Hematopoietic multipotent progenitor cell treated with erythropoietin and hydrocortisone succinate and interleukin-3 and kit ligand, for 6 days (in vitro differentiated cells): ENCODE data around the gene LDHAL6B.

Experiments
- DNase-seq: peaks from one replicate; pipeline ENCODE4 v3.0.0-alpha.2; 2015

LDHAL6B gene

DNA sequence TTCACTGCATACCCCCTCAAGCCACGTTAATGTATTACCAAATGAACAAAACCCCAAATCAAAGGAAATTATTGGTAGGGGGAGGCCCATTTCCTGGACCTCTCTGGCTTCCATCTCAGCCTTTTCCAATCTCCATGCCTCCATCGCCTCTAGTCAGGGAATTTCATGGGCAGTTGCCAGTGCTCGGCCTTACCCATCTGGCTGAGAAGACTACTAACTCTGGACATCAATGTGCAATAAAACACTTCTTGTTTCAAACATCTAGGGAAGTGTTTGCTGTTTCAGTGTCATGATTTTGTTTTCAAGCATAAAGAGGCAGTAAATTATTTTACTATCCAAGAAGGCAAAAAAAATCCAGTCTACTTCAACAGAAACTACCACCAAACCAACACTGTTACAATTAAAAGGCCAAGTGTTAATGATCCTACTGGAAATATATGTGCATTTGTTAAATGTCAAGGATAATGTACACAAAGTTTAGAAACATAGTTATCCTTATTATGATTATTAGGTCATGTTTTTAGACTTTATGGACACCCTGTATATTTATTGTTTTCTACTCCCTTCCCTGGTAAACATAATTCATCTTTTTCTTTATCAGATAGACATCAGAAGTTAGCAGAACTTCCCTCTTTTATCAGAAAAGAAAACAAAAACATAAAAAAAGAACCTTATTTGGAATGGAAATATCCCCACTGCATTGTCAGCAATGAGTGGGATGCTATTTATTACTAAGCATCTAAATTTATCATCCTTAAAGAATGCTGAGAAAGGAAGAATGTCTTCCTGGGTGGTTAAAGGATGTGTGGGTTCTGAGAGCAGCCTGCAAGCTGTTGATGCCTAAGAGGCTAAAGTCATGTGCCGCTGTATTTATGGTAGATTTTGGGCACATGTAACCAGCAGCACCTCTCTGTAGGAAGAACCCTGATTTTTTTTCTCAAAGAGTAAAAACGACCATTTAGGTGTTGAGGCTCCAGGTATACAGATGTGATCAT is 15.2 kb downstream of the LDHAL6B start:
- no peak for DNase-seq

DNA sequence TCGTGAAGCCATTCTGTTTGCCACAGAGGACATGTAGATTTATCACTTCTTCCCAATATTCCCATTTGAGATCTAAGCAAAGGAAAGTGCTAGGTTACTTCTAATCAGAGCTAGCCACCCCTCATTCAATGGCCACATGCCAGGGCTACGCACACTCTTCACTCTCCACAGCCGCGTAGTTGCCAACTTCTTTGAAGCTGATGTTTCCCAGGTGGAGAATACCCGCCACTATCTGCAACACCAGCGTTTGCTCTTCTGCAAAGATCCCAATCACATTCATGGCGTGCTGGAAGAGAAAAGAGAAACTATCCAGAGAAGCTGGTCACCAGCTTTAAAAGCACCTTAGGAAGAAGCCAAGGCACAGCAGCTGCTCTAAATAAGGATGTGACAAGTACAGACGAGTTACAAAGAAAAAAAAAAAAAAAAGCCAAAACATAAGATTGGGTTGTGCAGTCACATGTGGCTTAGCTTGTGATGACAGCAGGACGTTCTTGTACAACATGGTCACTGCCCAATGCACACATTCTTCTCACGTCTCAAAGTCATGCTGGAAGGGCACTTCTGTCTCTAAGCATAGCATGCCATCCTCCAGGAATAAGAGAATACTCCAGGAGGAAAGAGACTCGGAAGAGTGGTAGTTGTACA is 16.4 kb downstream of the LDHAL6B start:
- DNase-seq = no peak

GRCh38 chr15:59223736-59224135 is 17.1 kb downstream of the LDHAL6B start:
- DNase-seq = no peak

DNA sequence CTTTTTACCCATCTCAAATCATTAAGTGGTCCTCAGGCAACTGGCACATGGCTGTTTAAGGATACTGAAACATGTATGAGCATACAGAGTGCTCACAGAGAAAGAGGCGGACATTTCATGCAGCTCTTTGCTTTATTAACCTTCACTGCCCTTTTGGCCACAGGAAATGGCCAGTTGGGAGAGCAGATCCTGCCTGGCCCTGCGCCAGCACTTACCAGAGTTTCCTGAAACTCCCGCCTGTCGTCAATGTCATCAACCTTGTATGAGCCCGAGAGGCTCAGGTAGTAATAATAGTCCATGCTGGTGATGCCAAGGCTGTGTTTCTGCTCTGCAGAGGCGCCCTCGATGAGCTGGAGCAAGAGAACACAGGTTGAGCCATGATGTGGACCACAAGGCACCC is 17.8 kb downstream of the LDHAL6B start:
- no peak for DNase-seq

GRCh38 chr15:59227021-59227420 is 20.4 kb downstream of the LDHAL6B start:
- no peak for DNase-seq

- DNase-seq = no peak
Measured at GRCh38 chr15:59229015-59229414, 22.4 kb downstream of the LDHAL6B start.

GRCh38 chr15:59229453-59229852 is 22.8 kb downstream of the LDHAL6B start:
- DNase-seq = no peak

- no peak for DNase-seq
Measured at GRCh38 chr15:59230531-59231055, 23.9 kb downstream of the LDHAL6B start.

- no peak for DNase-seq
Measured at GRCh38 chr15:59232476-59232875, 25.8 kb downstream of the LDHAL6B start.

GRCh38 chr15:59236394-59236793 is 29.8 kb downstream of the LDHAL6B start:
- DNase-seq = no peak

- DNase-seq = no peak
Measured at GRCh38 chr15:59237119-59237855, 30.6 kb downstream of the LDHAL6B start.

- DNase-seq = no peak
Measured at GRCh38 chr15:59237924-59238331, 31.3 kb downstream of the LDHAL6B start.

DNA sequence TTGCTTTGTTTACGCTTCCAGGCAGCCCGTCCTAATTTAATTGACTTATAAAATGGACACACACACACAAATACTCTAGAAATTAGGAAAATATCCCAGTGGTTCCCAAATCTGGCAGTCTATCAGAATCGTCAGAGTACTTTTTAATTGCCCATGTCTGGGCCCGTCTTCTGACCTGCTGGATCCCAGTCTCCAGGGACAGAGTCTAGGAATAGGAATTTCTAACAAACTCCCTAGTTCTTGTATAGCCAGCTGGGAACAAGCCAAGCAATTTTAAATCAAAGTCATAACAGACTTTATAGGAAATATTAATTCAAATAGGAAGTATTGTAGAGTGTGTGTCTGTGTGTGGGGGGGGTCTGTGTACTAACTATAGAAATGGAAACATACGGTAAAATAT is 33.4 kb downstream of the LDHAL6B start:
- no peak for DNase-seq

GRCh38 chr15:59242649-59243048 is 36.0 kb downstream of the LDHAL6B start:
- DNase-seq = no peak

DNA sequence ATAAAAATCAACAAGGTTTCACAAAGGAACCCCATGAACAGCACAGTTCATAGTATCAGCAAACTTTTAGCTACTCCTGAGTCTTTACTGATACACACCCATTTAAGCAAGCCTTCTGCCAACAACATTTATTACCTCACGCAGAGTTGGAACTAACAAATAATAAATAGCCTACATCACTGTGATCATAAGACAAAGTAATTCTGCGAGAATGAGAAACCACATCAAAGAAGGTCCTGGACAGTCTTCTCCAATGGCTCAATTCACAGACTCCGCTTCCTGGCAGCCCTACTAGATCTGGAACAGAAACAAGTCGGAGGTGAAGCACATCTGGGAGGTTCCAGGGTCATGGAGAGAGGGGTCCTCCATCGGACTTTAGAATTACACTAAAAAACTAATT is 37.0 kb downstream of the LDHAL6B start:
- no peak for DNase-seq

GRCh38 chr15:59244337-59244736 is 37.7 kb downstream of the LDHAL6B start:
- no peak for DNase-seq

GRCh38 chr15:59245559-59245958 is 38.9 kb downstream of the LDHAL6B start:
- no peak for DNase-seq

GRCh38 chr15:59247364-59247763 is 40.7 kb downstream of the LDHAL6B start:
- peak; percentile 83 for DNase-seq

DNA sequence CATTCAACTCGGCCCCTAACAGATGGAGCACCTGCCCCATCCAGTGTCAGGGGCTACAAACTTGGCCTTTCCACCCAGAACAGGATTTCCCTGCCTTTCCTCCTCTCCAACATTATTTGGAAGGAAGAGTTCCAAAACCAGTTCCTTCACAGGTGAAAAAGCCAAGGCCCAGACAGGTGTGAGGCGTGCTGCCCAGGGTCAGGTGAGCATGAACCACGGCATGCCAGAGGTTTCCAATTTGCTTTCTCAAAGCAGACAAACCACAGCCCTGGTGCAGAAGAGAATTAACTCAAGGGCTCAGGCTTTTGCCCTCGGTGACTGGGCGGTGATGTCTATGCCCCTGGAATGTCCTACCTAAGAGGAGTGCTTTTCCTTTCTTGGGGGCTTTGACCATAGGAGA is 43.2 kb downstream of the LDHAL6B start:
- no peak for DNase-seq

DNA sequence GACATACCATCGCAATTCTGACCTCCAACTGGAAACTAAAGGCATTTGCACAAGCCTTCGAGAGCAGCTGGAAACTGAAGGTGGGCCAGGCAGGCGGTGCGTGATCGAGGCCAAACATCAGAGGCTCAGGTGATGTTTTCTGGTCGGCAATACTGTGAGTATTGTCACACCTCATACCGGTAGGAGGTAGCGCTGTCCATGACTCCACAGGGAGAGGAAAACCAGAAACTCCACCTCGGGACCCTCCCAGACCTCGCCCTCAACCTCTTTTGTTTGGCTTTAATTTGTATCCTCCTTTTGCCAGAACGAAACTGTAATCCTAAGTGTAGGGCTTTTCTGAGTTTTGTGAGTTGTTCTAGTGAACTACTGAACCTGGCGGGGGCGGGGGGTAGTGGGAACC is 43.6 kb downstream of the LDHAL6B start:
- no peak for DNase-seq

DNA sequence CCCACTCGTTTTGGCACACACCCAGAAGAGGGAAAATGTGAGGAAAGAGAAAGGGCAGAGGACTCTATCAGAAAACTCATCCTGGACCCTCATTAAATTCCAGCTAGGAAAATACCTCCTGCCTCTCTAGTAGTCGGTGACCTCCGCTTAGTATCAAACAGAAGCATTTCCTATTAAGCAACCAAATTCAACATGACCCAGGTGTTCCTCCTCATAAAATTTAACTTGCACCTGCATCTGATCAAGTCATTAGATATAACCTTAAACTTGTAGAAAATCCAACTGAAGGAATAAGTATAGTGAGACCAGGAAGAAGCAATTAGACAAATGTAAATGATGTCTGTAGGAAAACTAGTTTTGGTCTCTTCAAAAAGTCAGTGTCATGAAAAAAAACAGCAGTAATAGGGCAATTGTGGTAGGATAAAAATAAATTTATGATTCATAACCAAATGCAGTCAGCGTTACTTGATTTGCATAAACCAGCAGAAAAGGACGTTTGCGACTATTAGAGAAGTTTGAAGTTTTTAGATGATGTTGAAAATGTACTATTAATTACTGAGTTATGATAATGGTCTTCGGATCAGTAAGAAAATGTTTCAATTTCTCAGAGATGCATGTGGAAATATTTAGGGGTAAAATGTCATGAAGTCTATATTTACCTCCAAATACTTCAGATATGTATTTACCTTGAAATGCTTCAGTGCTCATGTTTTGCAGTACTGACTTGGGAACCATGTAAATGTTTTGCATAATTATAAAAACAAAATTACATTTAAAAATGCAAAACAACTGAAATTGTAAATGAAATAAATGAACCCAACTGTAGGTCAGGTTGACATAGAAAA is 44.6 kb downstream of the LDHAL6B start:
- no peak for DNase-seq

DNA sequence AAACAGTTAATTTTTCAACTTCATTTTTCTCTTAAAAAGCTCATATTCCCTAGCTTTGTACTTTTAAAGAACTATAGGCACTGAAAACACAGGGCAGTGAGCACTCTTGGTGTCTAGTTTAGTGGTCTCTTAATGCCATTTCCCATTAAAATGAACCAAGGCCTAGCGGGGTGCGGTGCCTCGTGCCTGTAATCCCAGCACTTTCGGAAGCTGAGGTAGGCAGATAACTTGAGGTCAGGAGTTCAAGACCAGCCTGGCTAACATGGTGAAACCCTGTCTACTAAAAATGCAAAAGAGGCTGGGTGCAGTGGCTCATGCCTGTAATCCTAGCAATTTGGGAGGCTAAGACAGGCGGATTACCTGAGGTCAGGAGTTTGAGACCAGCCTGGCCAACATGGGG is 45.5 kb downstream of the LDHAL6B start:
- no peak for DNase-seq
